Body of pancreas (tissue), 4 donors: Measurements from ENCODE around the gene SEC14L6. TPM values are rescaled to one million over a fixed set of nuclear protein-coding genes. Genes with fewer than 3 reads are reported as not detected.
"Not testable (repeated sequence)": the region's sequence is repeated elsewhere in the genome, so short reads cannot be mapped to it uniquely, and the experiment has no call there.

Source experiments
- ATAC-seq: fragments of 150-250 bp; one replicate; pipeline ENCODE4 v1.9.1; 2016
- DNase-seq, 4 donors: peaks; one replicate each; pipeline ENCODE4 v3.0.0-alpha.2; 2019
- H3K27ac ChIP-seq, 4 donors: fragments of 200-600 bp; sonication (generic); 1 replicate in 3 of 4; 2 replicates in 1 of 4; pipeline versions ENCODE4 v1.5.1 to v1.6.1; 2016 to 2019; ENCODE audit warnings: mild to moderate bottlenecking in 1 of 4, mixed read lengths in 1 of 4, moderate library complexity in 1 of 4
- H3K27me3 ChIP-seq, 2 donors: fragments of 200-600 bp; sonication (generic); one replicate each; pipeline ENCODE4 v1.6.0; 2016; ENCODE audit warnings: mild to moderate bottlenecking in 1 of 2
- H3K36me3 ChIP-seq, 2 donors: fragments of 200-600 bp; sonication (generic); replicated peaks in 1 of 2; 2 replicates each; pipeline ENCODE4 v1.5.1; 2016; ENCODE audit warnings: low read depth in 2 of 2; ENCODE audit not compliant: insufficient read depth in 1 of 2
- H3K4me1 ChIP-seq: fragments of 200-600 bp; sonication (generic); one replicate; pipeline ENCODE4 v1.6.0; 2016
- H3K4me3 ChIP-seq, 2 donors: fragments of 200-600 bp; sonication (generic); 1 replicate in 1 of 2; 2 replicates in 1 of 2; pipeline ENCODE4 v1.5.1; 2016 to 2019
- H3K9me3 ChIP-seq, 3 donors: fragments of 200-600 bp; sonication (generic); 1 replicate in 2 of 3; 2 replicates in 1 of 3; pipeline ENCODE4 v1.5.1; 2016
- POLR2A ChIP-seq, 3 donors: fragments of 450-650 bp; IDR thresholded peaks; one replicate each; pipeline ENCODE4 v1.6.1; 2016; ENCODE audit warnings: antibody characterized with exemption in 3 of 3, mild to moderate bottlenecking in 2 of 3
- WGBS, 2 donors: methylation state at CpG; one replicate each; pipeline ENCODE4 v1.1.5; 2017; 5-methylcytosine and 5-hydroxymethylcytosine counted together
- intact Hi-C: fragments of 100-400 bp; cut with DNase I; formaldehyde crosslinking; loops from one replicate; pipeline ENCODE4 v1.15.1; 2023
- total RNA-seq, 2 donors: library from RNA; depleted of rRNA; stranded (reverse); fragments of >200 nt; gene quantifications; one replicate each; pipeline ENCODE4 v1.1.0, GENCODE V29; 2016
- TF ChIP-seq, protein P1 (sequence below), 7 experiments: fragments of 450-650 bp in 4 of 7; fragments of 200-600 bp in 3 of 7; sonication (generic) in 3 of 7; IDR thresholded peaks; one replicate each; pipeline ENCODE4 v1.5.1; 2016 to 2019; ENCODE audit warnings: antibody characterized with exemption in 7 of 7

The SEC14L6 gene
- total RNA-seq = 1 to 10 TPM in 1 of 2 donors, under 1 TPM in 1; 0.99 to 2.1 TPM

GRCh38 chr22:30546616-30547015, at the start of gene SEC14L6:
Gene SEC14L6, minus strand, starts transcription at chr22:30546741. Its CDS starts 59 bp downstream, at chr22:30546682.
- no peaks in the 10 kb centered on the region for H3K27me3 ChIP-seq
- intact Hi-C loops = no loop called here
- no peak for ATAC-seq
- no peaks in the 10 kb centered on the region for H3K9me3 ChIP-seq
- WGBS, 2 donors = 89 to 94% methylated on average over 7 of the region's 7 CpGs
- DNase-seq = no peak
- no peaks in the 10 kb centered on the region for H3K36me3 ChIP-seq
- no peak for TF ChIP-seq POLR2A (IDR thresholded peaks at IDR 0.05)
- TF ChIP-seq, protein P1, sequence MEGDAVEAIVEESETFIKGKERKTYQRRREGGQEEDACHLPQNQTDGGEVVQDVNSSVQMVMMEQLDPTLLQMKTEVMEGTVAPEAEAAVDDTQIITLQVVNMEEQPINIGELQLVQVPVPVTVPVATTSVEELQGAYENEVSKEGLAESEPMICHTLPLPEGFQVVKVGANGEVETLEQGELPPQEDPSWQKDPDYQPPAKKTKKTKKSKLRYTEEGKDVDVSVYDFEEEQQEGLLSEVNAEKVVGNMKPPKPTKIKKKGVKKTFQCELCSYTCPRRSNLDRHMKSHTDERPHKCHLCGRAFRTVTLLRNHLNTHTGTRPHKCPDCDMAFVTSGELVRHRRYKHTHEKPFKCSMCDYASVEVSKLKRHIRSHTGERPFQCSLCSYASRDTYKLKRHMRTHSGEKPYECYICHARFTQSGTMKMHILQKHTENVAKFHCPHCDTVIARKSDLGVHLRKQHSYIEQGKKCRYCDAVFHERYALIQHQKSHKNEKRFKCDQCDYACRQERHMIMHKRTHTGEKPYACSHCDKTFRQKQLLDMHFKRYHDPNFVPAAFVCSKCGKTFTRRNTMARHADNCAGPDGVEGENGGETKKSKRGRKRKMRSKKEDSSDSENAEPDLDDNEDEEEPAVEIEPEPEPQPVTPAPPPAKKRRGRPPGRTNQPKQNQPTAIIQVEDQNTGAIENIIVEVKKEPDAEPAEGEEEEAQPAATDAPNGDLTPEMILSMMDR (IDR thresholded peaks at IDR 0.05) = no peak
- H3K27ac ChIP-seq = no peak within 1 kb of the TSS
- peaks cover 11% of the 10 kb centered on the region for H3K4me1 ChIP-seq
- H3K4me3 ChIP-seq = no peak within 1 kb of the TSS

DNA sequence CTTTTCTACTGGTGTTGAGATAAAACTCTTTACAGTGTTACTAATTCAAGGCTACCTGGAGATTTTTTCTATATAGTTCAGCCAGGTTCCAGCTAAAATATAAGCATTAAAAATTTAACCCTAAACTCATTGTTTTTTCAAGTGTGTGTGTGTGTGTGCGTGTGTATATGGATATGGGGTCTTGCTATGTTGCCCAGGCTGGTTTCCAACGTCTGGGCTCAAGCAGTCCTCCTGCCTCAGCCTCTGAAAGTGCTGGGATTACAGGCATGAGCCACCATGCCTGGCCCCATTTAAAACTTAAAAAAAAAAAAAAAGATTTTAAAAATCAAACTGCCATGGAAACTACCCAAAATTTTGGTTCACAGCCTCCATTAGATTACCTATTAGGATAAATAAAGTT, 49.7 kb upstream of the SEC14L6 start:
- no peaks in the 10 kb centered on the region for H3K9me3 ChIP-seq
- intact Hi-C loops = no loop called here
- peak overlapping the region in 1 of 4 donors; percentile 56 for H3K27ac ChIP-seq
- no peak overlapping the region for H3K4me3 ChIP-seq
- 13 to 22% methylated on average over 2 of the region's 2 CpGs for WGBS, 2 donors
- DNase-seq (no peak), ATAC-seq (no peak)
- peaks cover 29% of the 10 kb centered on the region for H3K4me1 ChIP-seq
- no peaks in the 10 kb centered on the region for H3K27me3 ChIP-seq
- H3K36me3 ChIP-seq = no peaks in the 10 kb centered on the region
- TF ChIP-seq, protein P1 (IDR thresholded peaks at IDR 0.05) = no peak
- TF ChIP-seq POLR2A (IDR thresholded peaks at IDR 0.05) = no peak

DNA sequence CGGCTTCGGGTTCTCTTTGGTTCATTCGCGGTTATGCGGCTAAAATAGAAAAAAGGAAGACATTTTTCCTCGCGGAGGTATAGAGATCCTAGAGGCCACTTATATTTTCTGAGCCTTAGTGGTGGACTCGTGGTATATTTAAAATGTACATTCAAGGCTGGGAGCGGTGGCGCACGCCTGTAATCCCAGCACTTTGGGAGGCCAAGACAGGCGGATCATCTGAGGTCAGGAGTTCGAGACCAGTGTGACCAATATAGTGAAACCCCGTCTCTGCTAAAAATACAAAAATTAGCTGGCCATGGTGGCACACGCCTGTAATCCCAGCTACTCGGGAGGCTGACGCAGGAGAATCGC, 45.8 kb upstream of the SEC14L6 start:
- Histone ChIP-seq H3K36me3 (peaks cover 8 to 15% of the 10 kb centered on the region in 2 donors), H3K27ac (peak overlapping the region in 2 of 4 donors; percentile 79 to 89), H3K4me1 (peaks cover 38% of the 10 kb centered on the region)
- H3K27me3 ChIP-seq, DNase-seq, H3K4me3 ChIP-seq, intact Hi-C loops, H3K9me3 ChIP-seq, ATAC-seq: not testable (repeated sequence)
- TF ChIP-seq, protein P1 (IDR thresholded peaks at IDR 0.05) = peak in 1 of 7 experiments; percentile 8
- WGBS, 2 donors = 23 to 28% methylated on average over 18 of the region's 18 CpGs

- intact Hi-C loops = no loop called here
- ATAC-seq = peak; percentile 99
- 0% methylated on average over 40 to 49 of the region's 49 CpGs for WGBS, 2 donors
- Histone ChIP-seq H3K9me3 (no peaks in the 10 kb centered on the region), H3K27ac (peak within 1 kb of the TSS; percentile 79 to 93 (median 86)), H3K4me1 (peaks cover 34% of the 10 kb centered on the region), H3K36me3 (peaks cover 14 to 20% of the 10 kb centered on the region in 2 donors), H3K27me3 (no peaks in the 10 kb centered on the region), H3K4me3 (peak within 1 kb of the TSS; percentile 48 to 54)
- TF ChIP-seq, protein P1 (IDR thresholded peaks at IDR 0.05) = no peak
- peak in 2 of 3 donors; percentile 54 to 55 for TF ChIP-seq POLR2A (IDR thresholded peaks at IDR 0.05)
- peak; percentile 97 to 98 (median 97) for DNase-seq
Measured at GRCh38 chr22:30591588-30592359, 45.2 kb upstream of the SEC14L6 start, which contains the start of gene PES1. Gene PES1, minus strand, starts transcription at chr22:30591910. Its CDS starts 77 bp downstream, at chr22:30591833.
